GM20431 (cell line): ENCODE measurements around the gene ASB13.

ENCODE experiments used
- in situ Hi-C: fragments of 300-500 bp; cut with MseI, MboI; formaldehyde crosslinking; loops from one replicate; pipeline ENCODE4 v1.15.0; 2020; ENCODE audit warnings: low sequenced_read_pairs; ENCODE audit not compliant: unreplicated experiment

The ASB13 gene

GRCh38 chr10:5649746-5650145 lies 16.6 kb downstream of the ASB13 start:
- in situ Hi-C loops, result no loop called here

- in situ Hi-C loops, result no loop called here
Observed at GRCh38 chr10:5648494-5649457, 17.6 kb downstream of the ASB13 start.

GRCh38 chr10:5647507-5648240 lies 18.7 kb downstream of the ASB13 start:
- in situ Hi-C loops, result no loop called here

- in situ Hi-C loops, result no loop called here
Observed at GRCh38 chr10:5645944-5646617, 20.3 kb downstream of the ASB13 start.

- in situ Hi-C loops, result no loop called here
Observed at GRCh38 chr10:5645375-5645774, 21.0 kb downstream of the ASB13 start.

GRCh38 chr10:5644930-5645329 lies 21.5 kb downstream of the ASB13 start:
- in situ Hi-C loops, result no loop called here

- in situ Hi-C loops, result no loop called here
Observed at GRCh38 chr10:5643346-5644067, 22.9 kb downstream of the ASB13 start.

- in situ Hi-C loops, result no loop called here
Observed at GRCh38 chr10:5641501-5641900, 24.9 kb downstream of the ASB13 start.

- in situ Hi-C loops, result no loop called here
Observed at GRCh38 chr10:5640501-5640900, 25.9 kb downstream of the ASB13 start.

GRCh38 chr10:5640036-5640435 lies 26.4 kb downstream of the ASB13 start:
- in situ Hi-C loops, result no loop called here

- in situ Hi-C loops, result no loop called here
Observed at GRCh38 chr10:5639066-5639465, 27.3 kb downstream of the ASB13 start.

GRCh38 chr10:5638494-5638893 lies 27.9 kb downstream of the ASB13 start:
- in situ Hi-C loops, result no loop called here

GRCh38 chr10:5634918-5635317 lies 31.5 kb downstream of the ASB13 start:
- in situ Hi-C loops, result no loop called here

- in situ Hi-C loops, result no loop called here
Observed at GRCh38 chr10:5633166-5633749, 33.1 kb downstream of the ASB13 start.

GRCh38 chr10:5632446-5632845 lies 33.9 kb downstream of the ASB13 start:
- in situ Hi-C loops, result no loop called here

GRCh38 chr10:5631936-5632335 lies 34.5 kb downstream of the ASB13 start:
- in situ Hi-C loops, result no loop called here

- in situ Hi-C loops, result no loop called here
Observed at GRCh38 chr10:5630112-5630436, 36.3 kb downstream of the ASB13 start.

- in situ Hi-C loops, result loop anchor here (10.0 kb wide), 1 partner anchor 185 kb away; no protein-coding TSS in a partner anchor
Observed at GRCh38 chr10:5629303-5630111, 36.9 kb downstream of the ASB13 start.
